Neural progenitor cell (in vitro differentiated cells): Measurements from ENCODE around the gene TMEM14B.

ENCODE experiments used
- EZH2phosphoT487 ChIP-seq: fragments of 200-600 bp; sonication (generic); IDR thresholded peaks from 2 replicates; pipeline ENCODE4 v1.6.1; 2017; ENCODE audit warnings: antibody characterized with exemption
- TF ChIP-seq, protein P1 (sequence below): fragments of 200-600 bp; sonication (generic); IDR thresholded peaks from 2 replicates; pipeline ENCODE4 v1.5.1; 2017; ENCODE audit warnings: antibody characterized with exemption, mild to moderate bottlenecking

- TF ChIP-seq EZH2phosphoT487 = no peak
- TF ChIP-seq, protein P1, sequence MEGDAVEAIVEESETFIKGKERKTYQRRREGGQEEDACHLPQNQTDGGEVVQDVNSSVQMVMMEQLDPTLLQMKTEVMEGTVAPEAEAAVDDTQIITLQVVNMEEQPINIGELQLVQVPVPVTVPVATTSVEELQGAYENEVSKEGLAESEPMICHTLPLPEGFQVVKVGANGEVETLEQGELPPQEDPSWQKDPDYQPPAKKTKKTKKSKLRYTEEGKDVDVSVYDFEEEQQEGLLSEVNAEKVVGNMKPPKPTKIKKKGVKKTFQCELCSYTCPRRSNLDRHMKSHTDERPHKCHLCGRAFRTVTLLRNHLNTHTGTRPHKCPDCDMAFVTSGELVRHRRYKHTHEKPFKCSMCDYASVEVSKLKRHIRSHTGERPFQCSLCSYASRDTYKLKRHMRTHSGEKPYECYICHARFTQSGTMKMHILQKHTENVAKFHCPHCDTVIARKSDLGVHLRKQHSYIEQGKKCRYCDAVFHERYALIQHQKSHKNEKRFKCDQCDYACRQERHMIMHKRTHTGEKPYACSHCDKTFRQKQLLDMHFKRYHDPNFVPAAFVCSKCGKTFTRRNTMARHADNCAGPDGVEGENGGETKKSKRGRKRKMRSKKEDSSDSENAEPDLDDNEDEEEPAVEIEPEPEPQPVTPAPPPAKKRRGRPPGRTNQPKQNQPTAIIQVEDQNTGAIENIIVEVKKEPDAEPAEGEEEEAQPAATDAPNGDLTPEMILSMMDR = no peak
These were observed 23.8 kb downstream of the TMEM14B start for GRCh38 chr6:10771371-10771894.
